A549 (cell line): ENCODE data around the gene C3orf49. TPM values are rescaled to one million over a fixed set of nuclear protein-coding genes. Genes with fewer than 3 reads are reported as not detected.
A peak's percentile ranks its signal among the peaks of the same experiment; 100 is the strongest.

ENCODE experiments used
- ATAC-seq, 2 experiments: fragments of 200-7000 bp in 1 of 2; fragments of >200 bp in 1 of 2; cut with Nextera tagmentation in 1 of 2; cut with Tn5 transposase in 1 of 2; 3 replicates each; pipeline versions ENCODE4 v1.8.0 to v1.9.1; 2018 to 2020; ENCODE audit warnings: mild to moderate bottlenecking in 1 of 2, moderate library complexity in 1 of 2
- CTCF ChIA-PET: fragments of 300-600 bp; sonication (Branson Sonifier 250); formaldehyde crosslinking; extraction: SDS; loops from one replicate; lab custom pipeline; 2021; ENCODE audit warnings: antibody characterized with exemption, inconsistent platforms; lab: Yijun Ruan, JAX
- POLR2A ChIA-PET: fragments of 350-600 bp; formaldehyde crosslinking; extraction: SDS; loops from one replicate; lab custom pipeline; 2021; ENCODE audit warnings: antibody characterized with exemption, inconsistent platforms; lab: Yijun Ruan, JAX
- DNase-seq, 2 experiments: peaks; one replicate each; pipeline versions ENCODE4 v3.0.0 to v3.0.0-alpha.2; 2011 to 2016; ENCODE audit warnings: low read depth in 1 of 2, low spot score in 1 of 2
- FAIRE-seq: peaks from 2 replicates; lab custom pipeline; 2011; peaks lifted over from hg19 to GRCh38; lab: Jason Lieb, UNC
- H3K27ac ChIP-seq, 2 experiments: fragments of >200 bp; sonication (Bioruptor Twin); formaldehyde crosslinking; 3 replicates each; pipeline ENCODE4 v1.5.1; 2016 to 2017
- H3K4me1 ChIP-seq: fragments of >200 bp; sonication (Bioruptor Twin); formaldehyde crosslinking; 3 replicates; pipeline ENCODE4 v1.6.1; 2016
- H3K4me2 ChIP-seq: fragments of >200 bp; sonication (Bioruptor Twin); formaldehyde crosslinking; 3 replicates; pipeline ENCODE4 v1.6.1; 2016
- H3K4me3 ChIP-seq: fragments of >200 bp; sonication (Bioruptor Twin); formaldehyde crosslinking; 3 replicates; pipeline ENCODE4 v1.5.1; 2016
- H3K9me3 ChIP-seq: fragments of >200 bp; sonication (Bioruptor Twin); formaldehyde crosslinking; 3 replicates; pipeline ENCODE4 v1.6.1; 2016
- BHLHE40 ChIP-seq: IDR thresholded peaks from 2 replicates; pipeline ENCODE4 v1.6.1; 2012; ENCODE audit warnings: low read depth, low read length, inconsistent platforms
- CBX2 ChIP-seq: fragments of 200-600 bp; sonication (generic); IDR thresholded peaks from 2 replicates; pipeline ENCODE4 v1.6.1; 2016; ENCODE audit warnings: low read depth, mild to moderate bottlenecking, borderline replicate concordance
- EHMT2 ChIP-seq: fragments of 200-600 bp; sonication (generic); IDR thresholded peaks from 2 replicates; pipeline ENCODE4 v1.6.1; 2016; ENCODE audit warnings: antibody characterized with exemption, low read depth, mild to moderate bottlenecking, moderate library complexity
- FOSL2 ChIP-seq, 2 experiments: fragments of 450-650 bp in 1 of 2; fragments of >200 bp in 1 of 2; sonication (Bioruptor Twin) in 1 of 2; formaldehyde crosslinking; IDR thresholded peaks; 2 replicates each; pipeline versions ENCODE4 v1.5.0 to v1.6.1; 2016 to 2020; ENCODE audit warnings: mild to moderate bottlenecking in 1 of 2, moderate library complexity in 1 of 2
- HES2 ChIP-seq: fragments of >200 bp; sonication (Bioruptor Twin); formaldehyde crosslinking; IDR thresholded peaks from 2 replicates; pipeline ENCODE4 v1.6.1; 2016
- JUN ChIP-seq, 2 experiments: fragments of >200 bp; sonication (Bioruptor Twin); formaldehyde crosslinking; IDR thresholded peaks; 2 replicates in 1 of 2; 3 replicates in 1 of 2; pipeline ENCODE4 v1.6.1; 2016 to 2017
- KDM1A ChIP-seq: fragments of 200-600 bp; sonication (generic); IDR thresholded peaks from 2 replicates; pipeline ENCODE4 v1.6.1; 2016; ENCODE audit warnings: low read depth, mild to moderate bottlenecking
- MAFK ChIP-seq: fragments of 450-650 bp; IDR thresholded peaks from 2 replicates; pipeline ENCODE4 v1.6.1; 2014; ENCODE audit not compliant: partially characterized antibody
- MAZ ChIP-seq: fragments of 150-350 bp; IDR thresholded peaks from 2 replicates; pipeline ENCODE4 v1.6.1; 2014; ENCODE audit warnings: antibody characterized with exemption, low read depth, low read length, borderline replicate concordance
- NFE2L2 ChIP-seq: fragments of 150-350 bp; conservative IDR thresholded peaks from 2 replicates; pipeline ENCODE4 v1.6.1; 2014; ENCODE audit warnings: low read length
- PHF8 ChIP-seq: fragments of 200-600 bp; sonication (generic); IDR thresholded peaks from 2 replicates; pipeline ENCODE4 v1.6.1; 2016; ENCODE audit warnings: low read depth, mild to moderate bottlenecking, antibody characterized with exemption, moderate library complexity, borderline replicate concordance
- RAD21 ChIP-seq, 2 experiments: fragments of >200 bp in 1 of 2; sonication (Bioruptor Twin) in 1 of 2; formaldehyde crosslinking in 1 of 2; IDR thresholded peaks in 1 of 2; conservative IDR thresholded peaks in 1 of 2; 2 replicates in 1 of 2; 3 replicates in 1 of 2; pipeline ENCODE4 v1.6.1; 2012 to 2018; ENCODE audit warnings: inconsistent platforms in 1 of 2
- RARB ChIP-seq: fragments of 250-450 bp; sonication (Bioruptor Pico); IDR thresholded peaks from 2 replicates; pipeline ENCODE4 v1.8.0; 2021; ENCODE audit warnings: mild to moderate bottlenecking, moderate library complexity
- RCOR1 ChIP-seq: fragments of 150-350 bp; IDR thresholded peaks from 2 replicates; pipeline ENCODE4 v1.6.1; 2014; ENCODE audit warnings: antibody characterized with exemption, low read length, low read depth
- RFX5 ChIP-seq: fragments of 450-650 bp; IDR thresholded peaks from 2 replicates; pipeline ENCODE4 v1.7.1; 2014; ENCODE audit warnings: antibody characterized with exemption, mild to moderate bottlenecking, moderate library complexity
- SMC3 ChIP-seq: fragments of >200 bp; sonication (Bioruptor Twin); formaldehyde crosslinking; IDR thresholded peaks from 3 replicates; pipeline ENCODE4 v1.6.1; 2018; ENCODE audit warnings: inconsistent platforms
- SREBF2 ChIP-seq: fragments of 450-650 bp; IDR thresholded peaks from 2 replicates; pipeline ENCODE4 v1.6.1; 2014; ENCODE audit warnings: mild to moderate bottlenecking, moderate library complexity
- TFCP2L1 ChIP-seq: fragments of 250-450 bp; sonication (Bioruptor Pico); IDR thresholded peaks from 2 replicates; pipeline ENCODE4 v1.5.0; 2021; ENCODE audit warnings: mild to moderate bottlenecking
- ZC3H11A ChIP-seq: fragments of 450-650 bp; IDR thresholded peaks from 2 replicates; pipeline ENCODE4 v1.6.1; 2014; ENCODE audit warnings: antibody characterized with exemption, mild to moderate bottlenecking
- ZFP36 ChIP-seq: fragments of 450-650 bp; IDR thresholded peaks from 2 replicates; pipeline ENCODE4 v1.6.1; 2014; ENCODE audit warnings: borderline replicate concordance; ENCODE audit not compliant: partially characterized antibody
- ZSCAN20 ChIP-seq: fragments of 250-450 bp; sonication (Bioruptor Pico); IDR thresholded peaks from 2 replicates; pipeline ENCODE4 v1.8.0; 2022; ENCODE audit warnings: mild to moderate bottlenecking, moderate library complexity
- WGBS: methylation state at CpG from one replicate; pipeline ENCODE4 v1.1.6; 2017; ENCODE audit errors: missing lambda C conversion rate; 5-methylcytosine and 5-hydroxymethylcytosine counted together
- polyA plus RNA-seq, 4 experiments: library from polyadenylated mRNA; depleted of rRNA in 3 of 4; stranded (reverse); fragments of >200 nt; fragmentation: RNase III in 1 of 4; extraction: RNeasy Plus Mini Kit Qiagen cat#74134 plus additional on column Dnase treatment in 1 of 4; gene quantifications; 2 replicates in 3 of 4; 3 replicates in 1 of 4; pipeline ENCODE4 v1.2.3, GENCODE V29; 2011 to 2017
- TF ChIP-seq, protein P1 (sequence below): fragments of >200 bp; sonication (Bioruptor Twin); formaldehyde crosslinking; IDR thresholded peaks from 3 replicates; pipeline ENCODE4 v1.5.1; 2016
- TF ChIP-seq, protein P2 (sequence below): IDR thresholded peaks from 2 replicates; pipeline ENCODE4 v1.6.1; 2012

C3orf49 gene
- polyA plus RNA-seq, 2 of the 4 experiments (the other 2 are of a cell fraction), result not detected

DNA sequence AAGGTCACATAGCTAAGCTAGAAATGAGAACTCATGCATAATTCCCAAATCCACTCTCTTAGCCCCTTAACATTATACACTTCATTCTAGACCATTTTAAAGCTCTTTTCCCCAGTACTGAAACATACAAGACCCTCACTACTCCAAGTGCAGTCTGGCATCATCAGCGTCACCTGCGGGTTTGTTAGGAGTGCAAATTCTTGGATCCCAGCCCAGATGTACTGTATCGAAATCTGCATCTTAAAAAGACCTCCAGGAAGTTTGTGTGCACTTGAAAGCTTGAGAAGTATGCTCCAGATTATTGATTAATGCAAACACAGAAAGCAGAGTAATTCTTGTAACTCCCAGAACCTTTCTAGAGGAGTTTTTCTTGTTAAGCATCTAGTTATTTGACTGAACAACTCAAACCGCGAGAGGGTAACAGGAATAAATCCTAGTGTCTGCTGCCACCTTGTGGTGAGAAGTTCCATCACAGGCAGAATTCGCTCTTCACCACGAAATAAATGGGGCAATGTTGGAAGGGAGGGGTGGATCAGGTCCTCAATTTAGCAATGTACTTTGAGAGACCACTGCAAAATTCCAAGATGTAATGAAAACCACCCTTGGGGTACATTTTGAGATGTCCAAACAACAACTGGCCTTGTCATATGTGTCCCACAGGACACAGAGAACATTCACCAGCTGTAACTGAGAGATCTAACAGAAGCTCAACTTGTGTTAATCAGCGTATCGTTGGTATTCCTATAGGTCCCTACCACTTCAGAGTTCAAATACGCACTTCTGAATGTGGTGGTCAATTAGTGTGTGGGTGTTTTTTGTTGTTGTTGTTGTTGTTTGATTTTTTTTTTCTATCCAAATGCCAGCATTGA is 583 bp upstream of the C3orf49 start:
- ChIA-PET CTCF (interaction anchor here (0.6 to 9.2 kb wide), 21 partner anchors 8 to 1150 kb away, joined by 3 to 115 read pairs (median 3); no protein-coding TSS in a partner anchor), POLR2A (no interaction called here)
- TF ChIP-seq ZFP36 (no peak), MAFK (no peak), SREBF2 (no peak), RFX5 (no peak), SMC3 (peak; percentile 57; the same call in 2 of the 3 replicates), RAD21 (conservative IDR thresholded peaks at IDR 0.05 in 1 of 2, IDR thresholded peaks at IDR 0.05 in 1 of 2) (peak; percentile 68 to 73)
- TF ChIP-seq, protein P1, sequence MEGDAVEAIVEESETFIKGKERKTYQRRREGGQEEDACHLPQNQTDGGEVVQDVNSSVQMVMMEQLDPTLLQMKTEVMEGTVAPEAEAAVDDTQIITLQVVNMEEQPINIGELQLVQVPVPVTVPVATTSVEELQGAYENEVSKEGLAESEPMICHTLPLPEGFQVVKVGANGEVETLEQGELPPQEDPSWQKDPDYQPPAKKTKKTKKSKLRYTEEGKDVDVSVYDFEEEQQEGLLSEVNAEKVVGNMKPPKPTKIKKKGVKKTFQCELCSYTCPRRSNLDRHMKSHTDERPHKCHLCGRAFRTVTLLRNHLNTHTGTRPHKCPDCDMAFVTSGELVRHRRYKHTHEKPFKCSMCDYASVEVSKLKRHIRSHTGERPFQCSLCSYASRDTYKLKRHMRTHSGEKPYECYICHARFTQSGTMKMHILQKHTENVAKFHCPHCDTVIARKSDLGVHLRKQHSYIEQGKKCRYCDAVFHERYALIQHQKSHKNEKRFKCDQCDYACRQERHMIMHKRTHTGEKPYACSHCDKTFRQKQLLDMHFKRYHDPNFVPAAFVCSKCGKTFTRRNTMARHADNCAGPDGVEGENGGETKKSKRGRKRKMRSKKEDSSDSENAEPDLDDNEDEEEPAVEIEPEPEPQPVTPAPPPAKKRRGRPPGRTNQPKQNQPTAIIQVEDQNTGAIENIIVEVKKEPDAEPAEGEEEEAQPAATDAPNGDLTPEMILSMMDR, result peak; percentile 71
- 40% methylated on average over 10 of the region's 10 CpGs for WGBS
- FAIRE-seq (peak; percentile 13), ATAC-seq (peak; percentile 59 to 85; a peak in 4 of 6 replicates), DNase-seq (peak; percentile 17 to 33)
- Histone ChIP-seq H3K4me2 (no peak overlapping the region), H3K4me3 (no peak overlapping the region), H3K27ac (no peak overlapping the region), H3K9me3 (no peaks in the 10 kb centered on the region), H3K4me1 (no peaks in the 10 kb centered on the region)

- CTCF ChIA-PET, result no interaction called here
- TF ChIP-seq KDM1A (no peak), FOSL2 (IDR thresholded peaks at IDR 0.05) (no peak), FOSL2 (CRISPR knock-in tag; IDR thresholded peaks at IDR 0.05) (peak; percentile 49)
- WGBS, result 17% methylated on average over 4 of the region's 4 CpGs
Measured at GRCh38 chr3:63824309-63824708, 5.2 kb downstream of the C3orf49 start.

DNA sequence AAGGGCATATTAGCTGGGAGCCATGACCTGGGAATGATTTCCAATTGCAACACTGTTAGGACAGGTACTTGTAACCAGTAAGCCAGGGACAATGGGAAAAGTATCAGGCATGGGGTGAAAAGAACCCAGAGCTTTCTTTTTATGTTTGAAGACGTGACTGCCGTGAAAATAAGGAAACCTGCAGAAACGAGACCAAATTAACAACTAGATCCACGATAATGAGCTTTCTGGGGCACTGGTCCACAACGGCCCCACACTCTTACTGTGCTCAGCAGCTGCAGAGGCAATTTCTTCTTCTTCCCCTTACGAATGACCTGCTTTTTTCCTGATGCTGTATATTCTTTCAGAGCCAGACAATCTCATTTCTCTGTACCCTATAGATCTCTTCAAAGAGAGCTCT is 11.4 kb downstream of the C3orf49 start:
- ChIA-PET CTCF (interaction anchor here (1.5 to 2.9 kb wide), 2 partner anchors 12 to 13 kb away, joined by 5 to 17 read pairs; partner anchors contain the start of gene C3orf49), POLR2A (no interaction called here)
- DNase-seq (no peak), ATAC-seq (no peak), FAIRE-seq (no peak)
- H3K4me1 ChIP-seq, result no peaks in the 10 kb centered on the region
- 91% methylated on average over 6 of the region's 6 CpGs for WGBS
- H3K4me2 ChIP-seq, result no peak overlapping the region
- no peak overlapping the region for H3K27ac ChIP-seq
- no peak overlapping the region for H3K4me3 ChIP-seq
- H3K9me3 ChIP-seq, result no peaks in the 10 kb centered on the region
- TF ChIP-seq MAZ (no peak), RAD21 (conservative IDR thresholded peaks at IDR 0.05 in 1 of 2, IDR thresholded peaks at IDR 0.05 in 1 of 2) (no peak), EHMT2 (no peak), ZFP36 (no peak), NFE2L2 (no peak), RARB (CRISPR knock-in tag) (no peak), HES2 (no peak), JUN (IDR thresholded peaks at IDR 0.05) (no peak), ZSCAN20 (no peak), MAFK (no peak), ZC3H11A (no peak), KDM1A (no peak), TFCP2L1 (CRISPR knock-in tag) (no peak), RCOR1 (no peak), CBX2 (no peak), PHF8 (no peak), BHLHE40 (no peak)
- TF ChIP-seq, protein P2, sequence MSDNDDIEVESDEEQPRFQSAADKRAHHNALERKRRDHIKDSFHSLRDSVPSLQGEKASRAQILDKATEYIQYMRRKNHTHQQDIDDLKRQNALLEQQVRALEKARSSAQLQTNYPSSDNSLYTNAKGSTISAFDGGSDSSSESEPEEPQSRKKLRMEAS, result no peak

More at GRCh38 chr3:63824309-63824708, 5.2 kb downstream of the C3orf49 start:
- POLR2A ChIA-PET, result no interaction called here
- ATAC-seq, result peak in 1 of 2 experiments; percentile 55; a peak in 3 of 6 replicates
- no peak for FAIRE-seq
- Histone ChIP-seq H3K4me3 (no peak overlapping the region), H3K9me3 (no peaks in the 10 kb centered on the region), H3K4me2 (peak overlapping the region; percentile 6; the same call in 1 of the 3 replicates), H3K4me1 (peaks cover 8% of the 10 kb centered on the region), H3K27ac (no peak overlapping the region)
- DNase-seq, result peak in 1 of 2 experiments; percentile 24
